Left hindlimb (tissue), 1 donor: ENCODE measurements around the gene ST6GALNAC3.
A peak's percentile ranks its signal among the peaks of the same experiment; 100 is the strongest.

ENCODE experiments used
- DNase-seq: peaks from one replicate; pipeline ENCODE4 v3.0.0-alpha.2; 2018

The ST6GALNAC3 gene

DNA sequence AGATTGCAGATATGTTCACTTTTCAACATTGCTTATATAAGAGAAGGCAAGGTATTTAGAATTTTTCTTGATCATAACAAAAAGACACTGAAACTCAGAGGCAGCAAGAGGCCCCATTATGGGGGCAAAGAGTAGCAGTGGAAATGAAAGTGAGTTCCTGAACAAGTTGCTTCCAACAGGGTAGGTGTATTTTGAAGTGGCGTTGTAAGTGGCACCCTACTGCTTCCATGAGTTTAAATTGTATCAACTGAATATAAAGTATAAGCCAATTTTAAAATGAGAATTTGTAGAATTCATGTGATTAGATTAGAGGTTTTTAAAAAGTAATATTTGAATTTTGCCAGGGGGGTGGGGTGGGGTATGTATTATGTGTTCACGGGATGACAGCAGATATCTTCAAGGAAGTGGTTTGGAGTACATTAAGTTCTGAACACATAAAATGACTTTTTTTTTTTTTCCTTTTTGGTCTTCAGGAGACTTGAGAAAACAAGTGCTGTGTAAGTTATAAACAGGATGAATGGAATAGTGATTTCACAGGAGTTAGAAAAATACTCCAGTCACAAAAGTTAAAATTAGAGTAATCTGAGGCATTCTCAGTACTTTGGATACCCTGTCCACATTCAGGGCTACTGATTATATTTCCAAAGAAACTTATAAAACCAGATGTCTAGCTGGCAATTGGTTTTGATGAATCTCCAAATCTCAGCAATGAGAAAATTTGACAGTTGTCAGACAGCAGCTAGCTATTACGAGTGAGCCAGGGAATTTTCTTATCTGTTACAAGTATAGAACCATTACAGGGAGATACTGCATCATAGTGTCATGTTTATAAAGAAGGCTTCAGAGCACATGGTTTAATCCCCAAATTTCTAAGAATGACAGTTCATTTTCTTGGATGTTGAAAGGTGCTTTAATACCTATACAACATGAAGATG lies 182.0 kb downstream of the ST6GALNAC3 start:
- DNase-seq, result no peak

DNA sequence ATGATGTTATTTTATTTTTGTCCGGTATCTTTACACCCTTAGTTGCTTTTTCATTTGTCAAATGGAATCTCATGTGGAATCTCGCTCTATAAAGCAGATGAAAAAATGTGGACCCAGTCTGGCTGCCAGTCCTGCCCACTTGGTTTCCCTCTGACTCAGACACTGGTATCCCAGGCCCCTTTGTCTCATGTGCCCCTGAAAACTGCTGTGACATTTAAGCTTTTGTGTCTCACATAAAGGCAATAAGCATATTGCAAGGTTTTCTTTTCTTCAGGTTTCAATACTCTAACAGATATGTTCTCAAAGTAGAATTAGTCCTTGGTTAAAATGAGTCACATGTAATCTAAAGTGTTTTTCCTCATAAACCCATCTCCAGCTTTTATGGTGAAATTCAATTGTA lies 183.3 kb downstream of the ST6GALNAC3 start:
- DNase-seq, result no peak

DNA sequence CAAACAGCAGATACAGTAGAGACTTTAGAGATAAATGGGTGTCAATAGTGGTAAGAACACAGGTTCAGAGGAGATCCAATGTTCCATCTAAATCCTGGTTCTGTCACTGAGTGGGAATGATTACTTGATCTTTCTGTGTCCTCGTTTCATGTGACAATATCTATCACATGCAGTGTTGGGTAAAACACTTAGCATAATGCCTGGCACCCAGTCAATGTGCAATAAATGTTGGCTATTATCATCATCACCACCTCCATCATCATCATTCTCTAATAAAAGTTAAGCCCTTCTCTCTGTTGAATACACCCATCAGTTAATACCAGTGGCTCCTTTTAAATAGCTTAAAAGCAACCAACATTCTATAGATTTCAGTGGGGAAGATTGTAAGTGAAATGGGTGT lies 184.7 kb downstream of the ST6GALNAC3 start:
- no peak for DNase-seq

DNA sequence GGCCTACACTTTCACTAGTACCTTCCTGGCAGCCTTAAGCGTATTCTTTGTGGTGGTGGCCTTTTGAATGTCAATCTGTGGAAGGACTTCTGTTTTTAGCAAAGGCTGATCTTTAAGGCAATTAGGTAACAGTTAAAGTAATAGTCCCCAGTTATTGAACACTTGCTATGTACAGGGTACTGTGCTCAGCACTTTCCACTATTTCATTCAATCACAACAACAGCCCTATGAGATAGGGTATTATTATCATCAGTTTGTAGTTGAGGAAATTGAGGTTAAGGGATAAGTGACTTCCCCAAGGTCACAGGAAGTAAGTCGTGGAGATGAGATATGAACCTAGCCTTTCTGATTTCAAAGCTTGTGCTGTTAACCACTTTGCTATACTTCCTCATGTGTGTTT lies 185.7 kb downstream of the ST6GALNAC3 start:
- no peak for DNase-seq

DNA sequence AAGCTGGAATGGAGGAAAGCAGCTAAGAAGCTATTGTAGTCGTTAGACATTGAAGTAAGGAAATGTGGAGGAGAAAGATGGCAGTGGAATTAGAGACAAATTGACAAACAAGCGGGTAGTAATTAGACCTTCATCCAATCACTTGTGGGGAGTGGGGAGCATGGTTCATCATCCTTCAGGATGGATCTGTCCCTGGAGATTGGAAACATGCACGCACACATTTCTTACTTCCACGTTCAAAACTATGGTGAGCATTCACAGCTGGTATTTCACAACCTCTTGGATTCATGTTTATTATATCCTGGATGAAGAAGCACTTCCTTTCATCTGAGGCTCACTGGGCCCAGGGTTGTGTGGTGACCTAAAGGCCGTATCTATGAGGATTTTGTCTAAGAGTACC lies 188.1 kb downstream of the ST6GALNAC3 start:
- no peak for DNase-seq

DNA sequence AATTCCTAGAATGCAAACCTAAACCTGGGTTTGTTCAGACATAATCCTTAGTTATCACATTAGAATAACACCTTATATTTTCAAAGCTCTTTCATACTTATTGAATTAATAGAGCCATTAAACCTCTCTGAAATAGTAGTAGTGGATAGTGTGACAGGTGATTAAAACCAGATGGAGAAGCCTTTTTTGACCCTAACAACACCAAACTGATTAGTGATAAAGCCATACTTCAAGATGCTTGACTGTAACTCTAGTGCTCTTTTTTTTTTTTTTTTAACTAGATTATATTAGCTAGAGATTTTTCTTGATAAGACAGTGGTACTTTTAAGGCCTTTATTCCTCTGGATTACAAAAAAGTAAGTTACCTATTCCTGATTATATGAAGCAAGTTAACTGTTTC lies 190.1 kb downstream of the ST6GALNAC3 start:
- DNase-seq, result no peak

DNA sequence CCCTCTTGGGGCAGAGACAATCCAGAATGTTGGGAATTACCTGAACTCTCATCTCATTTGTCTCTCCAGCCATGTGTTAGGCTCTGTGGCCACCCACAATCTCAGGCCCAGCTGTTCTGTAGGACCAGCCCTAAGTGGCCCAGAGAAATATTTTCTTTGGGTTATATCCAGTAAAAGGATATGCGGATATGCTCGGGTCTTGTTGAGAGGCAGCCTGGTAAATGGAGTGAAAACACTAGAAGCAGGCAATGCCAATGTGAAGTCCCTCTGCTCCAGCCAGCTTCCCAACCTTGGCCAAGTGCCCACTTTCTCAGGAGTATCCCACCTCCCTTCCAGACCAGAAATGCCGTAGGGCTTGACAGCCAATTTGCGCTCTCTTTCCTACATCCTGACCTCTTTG lies 192.2 kb downstream of the ST6GALNAC3 start:
- DNase-seq, result no peak

DNA sequence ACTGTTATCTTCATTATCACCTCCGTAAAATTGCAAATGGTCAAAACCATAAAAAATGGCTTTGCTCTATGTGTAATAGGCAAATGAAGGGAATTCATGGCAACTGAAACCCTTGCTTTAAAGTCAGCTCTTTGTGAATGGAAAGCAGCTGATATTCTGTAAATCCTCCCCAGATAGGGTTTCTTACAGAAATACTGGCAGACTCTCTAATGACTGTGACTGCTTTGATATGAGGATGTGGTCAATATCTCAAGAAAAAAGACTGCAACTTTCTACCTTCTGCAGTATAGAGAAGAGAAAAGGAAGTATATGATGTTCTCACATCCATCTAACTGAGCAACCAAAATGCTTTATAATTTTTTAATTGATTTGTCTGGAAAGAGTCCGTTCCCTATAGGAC lies 193.1 kb downstream of the ST6GALNAC3 start:
- DNase-seq, result no peak

DNA sequence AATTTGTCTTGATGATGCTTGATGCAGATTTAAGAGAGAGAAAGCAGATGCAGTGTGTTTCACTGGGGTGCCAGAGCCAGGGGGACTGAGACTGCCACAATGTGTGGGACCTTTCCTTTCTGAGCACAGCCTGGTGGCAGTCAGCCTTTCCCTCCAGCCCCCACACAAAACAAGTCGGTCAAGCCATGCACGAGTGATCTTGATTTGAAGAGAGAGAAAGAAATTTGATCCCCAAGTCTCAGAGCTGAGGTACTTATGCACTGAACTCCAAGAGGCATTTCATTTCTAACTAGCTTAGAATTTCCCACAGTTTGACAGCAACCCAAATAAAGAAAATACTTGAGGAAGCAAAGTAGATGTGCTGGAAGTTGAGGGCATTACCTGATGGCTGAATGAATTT lies 193.8 kb downstream of the ST6GALNAC3 start:
- no peak for DNase-seq

DNA sequence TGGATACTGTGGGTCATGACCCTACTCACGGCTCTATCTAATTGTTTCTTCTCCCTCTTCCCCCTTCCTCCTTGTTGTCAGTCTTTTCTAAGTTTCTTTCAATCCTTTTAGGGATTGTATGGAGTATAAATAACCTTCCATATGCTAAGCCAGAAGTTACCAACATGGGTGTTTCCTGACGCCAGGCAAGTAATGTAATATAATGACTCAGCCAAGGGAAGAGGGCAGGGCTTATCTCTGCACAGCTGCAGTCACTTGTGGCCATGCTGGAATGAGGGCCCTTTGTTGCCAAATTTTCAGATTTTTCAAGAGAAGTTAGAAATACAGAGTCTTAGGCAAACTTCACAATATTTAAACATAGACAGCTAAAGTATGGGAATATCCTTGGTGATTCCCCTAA lies 194.6 kb downstream of the ST6GALNAC3 start:
- DNase-seq, result no peak

DNA sequence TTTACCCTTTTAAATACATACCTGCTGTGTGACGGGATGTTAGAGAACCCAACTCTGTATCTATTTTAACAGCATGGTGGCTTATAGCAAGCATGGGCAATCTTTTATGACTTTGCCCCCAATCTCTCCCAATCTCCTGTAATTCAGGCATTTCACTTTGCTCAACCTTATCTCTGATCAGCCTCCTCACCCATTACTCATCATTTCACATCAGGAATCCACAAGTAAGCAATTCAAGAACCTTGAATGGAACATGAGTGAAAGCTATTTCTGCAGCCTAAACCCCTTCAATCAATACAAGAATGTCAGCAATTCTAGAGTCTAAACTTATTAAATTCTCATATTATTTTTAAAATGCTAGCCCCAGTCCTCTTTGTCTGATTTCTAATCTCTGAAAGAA lies 199.8 kb downstream of the ST6GALNAC3 start:
- no peak for DNase-seq

DNA sequence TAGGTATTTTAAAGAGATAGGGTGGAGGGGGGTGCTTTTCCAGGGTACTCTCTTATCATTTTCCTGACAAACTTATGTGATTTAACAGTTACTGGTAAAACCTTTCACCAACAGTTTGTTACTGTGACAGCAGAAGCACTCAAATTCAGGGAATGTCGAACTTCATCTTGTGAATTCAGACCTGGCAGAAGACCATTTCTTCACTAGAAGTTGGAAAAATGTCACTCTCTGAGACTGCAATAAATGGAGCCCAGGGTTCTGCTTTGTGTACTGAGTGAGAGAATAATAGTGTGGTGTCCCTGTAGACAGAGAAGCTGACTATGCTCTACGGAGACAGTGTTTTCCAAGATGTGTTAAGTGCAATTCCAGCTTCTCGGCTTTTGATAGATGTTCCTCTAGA lies 200.2 kb downstream of the ST6GALNAC3 start:
- no peak for DNase-seq

DNA sequence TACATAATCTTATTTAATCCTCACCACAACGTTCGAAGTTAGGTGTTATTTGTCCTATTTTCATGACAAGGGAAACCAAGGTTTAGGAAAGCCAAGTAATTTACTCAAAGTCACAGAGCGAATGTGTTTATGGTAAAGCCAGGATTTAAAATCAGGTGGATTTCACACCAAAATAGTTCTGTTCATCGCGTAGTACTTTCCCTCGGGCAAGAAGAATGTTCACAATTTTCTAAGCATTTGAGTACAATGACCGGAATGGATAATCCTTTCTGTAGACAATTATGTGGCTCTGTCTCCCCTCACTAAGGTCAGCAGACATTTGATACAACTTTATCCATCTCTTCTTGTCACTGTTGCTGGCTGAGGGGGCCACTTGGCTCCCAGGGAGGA lies 204.2 kb downstream of the ST6GALNAC3 start:
- no peak for DNase-seq

DNA sequence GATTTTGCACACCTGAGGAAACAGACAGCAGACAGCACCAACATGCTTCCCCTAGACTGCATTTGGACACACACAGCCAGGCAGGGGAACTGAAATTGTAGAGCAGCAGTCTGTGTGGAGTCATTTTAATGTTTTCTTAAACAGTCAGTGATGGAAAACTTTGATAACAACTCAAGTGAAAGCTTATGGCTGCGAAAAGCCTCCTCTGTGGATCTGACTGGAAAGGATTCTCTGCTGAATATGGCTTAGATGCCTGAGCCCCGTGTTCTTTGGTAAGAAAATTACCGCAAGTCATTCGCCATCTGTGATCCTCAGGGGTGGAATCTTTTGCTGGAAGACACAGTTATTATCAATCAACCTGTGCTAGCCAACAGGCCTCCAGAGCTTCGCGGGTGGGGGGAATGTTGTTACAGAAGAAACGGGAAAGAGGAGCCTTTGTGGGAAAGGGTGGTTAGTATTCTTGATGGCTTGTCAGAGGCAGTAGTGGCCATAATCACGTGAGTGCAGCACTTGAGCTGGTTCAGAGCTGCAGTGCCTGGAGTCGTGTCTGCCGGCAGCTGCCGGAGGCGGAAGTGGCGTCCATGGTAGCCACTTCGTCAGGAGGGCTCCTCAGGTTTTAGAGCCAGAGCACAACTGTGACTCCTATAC lies 204.7 kb downstream of the ST6GALNAC3 start:
- no peak for DNase-seq

DNA sequence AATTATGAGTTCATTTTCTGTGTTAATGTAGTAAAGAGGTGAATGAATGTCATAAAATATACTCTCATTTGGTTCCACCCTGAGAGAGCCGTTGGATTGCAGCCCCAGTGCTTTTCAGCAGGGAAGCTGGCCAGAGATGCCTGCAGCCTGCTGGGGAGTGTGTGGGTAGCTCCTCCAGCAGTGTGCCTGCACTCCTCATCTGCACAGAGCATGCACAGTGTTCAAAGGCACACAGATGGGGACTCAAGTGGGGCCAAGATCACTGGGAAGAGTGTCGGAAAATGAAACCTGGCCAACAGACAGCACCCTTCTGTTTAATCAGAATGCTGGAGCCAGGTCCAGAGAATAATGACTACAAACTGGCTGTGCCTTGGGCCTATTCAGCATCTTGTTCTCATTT lies 206.8 kb downstream of the ST6GALNAC3 start:
- peak; percentile 66 for DNase-seq

DNA sequence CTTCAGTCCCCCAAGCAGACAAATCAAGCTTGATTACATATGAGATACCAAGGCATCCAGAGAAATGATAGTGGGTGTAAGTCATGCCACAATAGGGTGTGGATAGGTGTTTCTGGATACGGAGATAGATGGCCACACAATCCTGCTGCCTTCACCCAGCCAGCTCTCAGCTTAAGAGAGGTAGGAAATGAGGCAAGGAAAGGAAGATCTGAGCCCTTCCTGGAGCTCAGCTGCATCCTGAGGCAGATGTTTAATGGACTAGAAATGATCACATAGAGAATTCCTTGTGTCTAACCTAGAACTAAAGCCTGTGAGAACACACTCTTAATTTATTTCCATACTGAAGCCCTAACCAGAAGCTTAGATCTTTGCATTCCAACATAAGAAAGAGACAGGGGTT lies 210.3 kb downstream of the ST6GALNAC3 start:
- no peak for DNase-seq

DNA sequence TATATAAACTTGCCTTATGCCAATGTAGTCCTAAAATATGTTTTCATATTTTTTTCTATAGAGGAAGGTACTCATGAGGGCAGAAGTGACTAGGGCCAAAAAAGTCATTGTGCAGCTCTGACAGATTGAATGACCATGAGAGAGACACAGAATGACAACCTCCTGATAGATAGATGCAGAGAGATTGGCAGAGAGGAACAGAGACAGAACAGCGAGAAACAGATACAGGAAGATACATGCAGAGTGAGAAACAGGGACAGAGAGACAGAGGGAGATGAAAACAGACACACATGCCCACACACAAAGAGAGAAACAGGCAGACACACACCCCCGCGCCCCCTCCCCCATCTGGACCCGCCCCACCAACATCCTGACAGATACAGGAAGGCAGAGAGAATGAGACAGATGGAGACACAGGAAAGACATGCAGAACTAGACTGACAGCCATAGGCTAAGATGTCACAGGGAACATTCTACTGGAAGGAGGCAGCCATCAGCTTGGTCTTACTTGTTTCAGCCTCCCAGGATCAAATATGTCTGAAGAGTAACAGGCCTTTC lies 211.1 kb downstream of the ST6GALNAC3 start:
- DNase-seq, result no peak

DNA sequence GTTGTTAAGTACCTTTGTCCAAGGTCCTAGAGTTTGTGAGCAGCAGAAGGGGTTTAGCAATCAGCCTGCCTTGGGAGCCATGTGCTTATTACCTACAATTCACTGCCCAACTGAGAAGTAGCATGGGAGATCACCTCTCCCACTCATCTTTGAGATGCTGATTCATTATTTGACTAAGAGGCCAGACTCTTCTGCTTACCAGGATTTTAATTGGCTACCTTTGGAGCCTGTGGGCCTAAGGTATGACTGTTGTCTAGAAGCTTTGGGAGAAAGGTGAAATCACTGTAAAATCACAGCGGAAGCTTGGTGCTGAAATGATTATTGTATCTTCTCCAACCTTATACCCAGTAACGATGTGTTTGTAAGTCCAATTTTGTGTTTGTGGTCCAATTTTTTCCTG lies 213.4 kb downstream of the ST6GALNAC3 start:
- no peak for DNase-seq

DNA sequence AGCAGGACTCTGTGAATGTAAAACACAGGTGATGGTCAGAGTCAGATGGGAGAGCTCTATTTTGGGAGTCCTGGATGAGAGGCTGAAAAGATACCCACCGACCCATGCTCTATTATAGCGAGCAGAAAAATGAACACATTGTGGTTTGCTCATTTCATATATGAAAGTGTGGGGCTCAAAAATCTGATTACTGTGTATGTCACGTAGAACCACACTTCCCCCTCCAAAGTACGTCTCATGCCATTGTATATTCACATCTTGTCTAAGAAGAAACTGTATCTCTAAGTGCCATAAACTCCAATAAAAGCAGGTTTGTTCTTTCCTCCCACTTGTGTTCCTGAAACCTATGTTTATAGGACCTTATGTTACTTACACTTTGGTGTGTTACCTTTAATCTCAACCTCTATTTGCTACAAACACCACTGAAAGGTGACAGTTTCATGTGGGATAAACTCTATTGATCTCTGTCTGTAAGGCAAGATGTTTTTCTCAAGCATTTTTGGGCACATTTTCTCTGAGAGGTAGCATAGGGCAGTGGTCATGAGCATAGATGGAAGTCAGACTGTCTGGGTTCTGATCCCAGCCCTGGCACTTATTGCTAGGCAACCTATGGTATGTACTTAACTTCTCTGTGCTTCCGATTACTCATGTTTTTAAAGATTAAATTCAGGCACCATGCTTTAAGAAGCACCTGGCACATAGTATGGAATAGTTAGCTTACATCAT lies 214.4 kb downstream of the ST6GALNAC3 start:
- no peak for DNase-seq

DNA sequence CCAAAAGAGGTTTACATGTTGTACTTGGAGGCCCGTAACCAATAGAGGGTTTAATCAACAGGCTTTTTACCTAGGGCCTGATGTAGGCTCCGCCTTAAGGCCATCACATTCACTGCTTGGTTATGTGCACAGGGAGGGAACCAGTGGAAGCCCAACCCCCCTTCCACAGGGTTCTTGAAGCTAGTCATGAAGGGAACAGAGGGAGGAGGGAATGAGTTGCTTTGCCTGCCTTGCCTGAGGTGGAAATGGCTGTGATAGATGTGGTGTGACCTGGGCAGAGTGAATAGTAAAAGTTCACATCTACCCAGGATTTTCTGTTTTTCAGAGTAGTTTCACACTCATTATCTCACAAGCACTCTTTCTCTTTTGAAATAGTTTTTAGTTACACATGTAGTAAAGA lies 215.1 kb downstream of the ST6GALNAC3 start:
- DNase-seq, result no peak

DNA sequence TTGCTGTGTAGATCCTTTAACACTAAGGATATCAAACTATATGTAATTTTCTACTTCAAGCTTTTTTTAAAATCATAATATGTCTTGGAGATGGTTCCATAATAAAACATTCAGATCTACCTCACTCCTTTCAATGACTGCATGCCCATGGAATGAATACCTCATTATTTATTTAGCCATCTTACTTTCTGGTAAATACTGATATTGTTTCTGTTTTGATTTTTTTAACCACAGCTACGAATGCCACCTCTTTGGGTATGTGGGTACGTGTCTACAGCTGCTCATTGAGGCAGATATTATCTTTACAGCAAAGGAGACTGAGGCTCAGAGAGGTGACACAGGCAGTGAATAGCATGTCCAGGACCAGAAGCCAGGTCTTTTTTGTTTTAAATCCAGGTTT lies 215.7 kb downstream of the ST6GALNAC3 start:
- no peak for DNase-seq

DNA sequence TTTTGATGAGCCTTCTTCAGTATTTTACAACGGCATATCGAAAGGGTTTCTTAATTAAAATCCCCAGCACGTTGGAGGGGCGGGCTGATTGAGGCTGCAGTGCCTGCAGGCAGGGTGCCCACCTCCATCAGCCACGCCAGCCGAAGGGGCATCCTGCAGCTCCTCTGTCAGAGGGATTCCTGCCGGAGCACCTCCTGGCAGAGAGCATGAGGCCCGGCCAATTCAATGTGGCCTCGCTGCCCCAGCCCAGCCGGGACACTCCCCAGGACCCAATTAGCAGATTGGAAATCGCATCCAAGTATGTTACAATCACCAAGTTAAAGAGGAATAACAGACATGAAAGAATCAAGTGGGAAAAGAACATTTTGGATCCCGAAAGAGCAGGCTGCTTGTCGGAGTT lies 216.6 kb downstream of the ST6GALNAC3 start:
- DNase-seq, result no peak

DNA sequence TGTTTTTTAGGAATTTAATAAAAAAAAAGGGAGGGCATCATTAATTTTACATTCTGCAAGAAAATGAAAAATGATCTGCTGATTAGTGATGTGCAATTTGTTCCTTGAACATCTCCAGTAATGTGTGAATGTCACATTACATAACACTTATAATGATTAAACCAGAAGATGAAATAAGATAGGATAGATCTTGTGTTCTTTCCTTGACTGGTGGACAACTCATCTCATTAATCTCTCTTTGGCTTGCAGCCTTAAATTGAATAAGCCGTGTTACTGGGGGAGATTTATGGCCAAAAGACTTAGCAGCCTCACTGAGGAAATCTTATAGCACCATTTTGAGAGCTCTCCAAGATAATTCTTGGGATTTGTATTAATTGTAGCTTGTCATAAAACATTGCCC lies 217.2 kb downstream of the ST6GALNAC3 start:
- no peak for DNase-seq
